HG03520 (cell line): ENCODE data around the gene LRRC18.

Source experiments
- ATAC-seq: cut with Tn5 transposase; IDR thresholded peaks from one replicate; pipeline ENCODE4 v1.9.1; 2021; ENCODE audit warnings: mild to moderate bottlenecking, moderate library complexity; ENCODE audit not compliant: unreplicated experiment

LRRC18 gene

GRCh38 chr10:48923748-48924147, 15.9 kb downstream of the LRRC18 start:
- ATAC-seq = no peak

DNA sequence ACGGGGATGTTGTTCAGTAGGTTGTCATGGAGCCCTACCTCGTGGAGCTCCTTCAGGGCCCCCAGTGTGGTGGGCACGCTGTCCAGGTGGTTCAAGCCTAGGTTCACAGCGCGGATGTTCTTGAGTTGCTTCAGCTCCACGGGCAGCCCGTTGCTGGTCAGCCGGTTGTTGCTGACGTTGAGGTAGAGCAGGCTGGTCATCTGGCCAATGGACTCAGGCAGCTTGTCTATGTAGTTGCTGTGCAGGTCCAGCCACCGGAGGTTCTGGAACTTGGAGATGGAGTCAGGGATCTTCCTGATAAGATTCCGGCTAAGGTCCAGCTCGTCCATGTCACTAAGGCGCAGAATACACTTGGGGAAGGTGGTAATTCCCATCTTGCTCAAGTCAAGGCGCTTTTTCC, 26.0 kb downstream of the LRRC18 start:
- no peak for ATAC-seq

- ATAC-seq = no peak
These were observed 29.1 kb downstream of the LRRC18 start for GRCh38 chr10:48910548-48910947.

- ATAC-seq = no peak
These were observed 31.9 kb downstream of the LRRC18 start for GRCh38 chr10:48907730-48908129.

DNA sequence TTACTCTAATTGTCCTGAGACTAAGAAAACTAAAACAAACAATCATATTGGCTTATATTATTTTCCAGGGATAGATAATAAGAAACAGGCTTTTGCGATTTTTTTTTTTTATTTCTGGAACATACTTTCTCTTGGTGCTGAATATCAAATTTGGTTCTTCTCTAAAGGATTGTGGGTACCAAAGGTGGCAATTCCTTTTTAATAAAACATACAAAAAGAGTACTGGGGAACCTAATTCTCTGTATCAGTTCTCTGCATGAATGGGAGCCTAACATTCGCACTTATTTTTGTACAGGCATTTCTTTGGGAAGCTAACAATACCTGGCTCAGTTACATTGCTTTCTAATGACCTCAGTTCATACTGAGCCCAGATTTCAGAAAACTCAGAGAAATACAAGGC, 32.8 kb downstream of the LRRC18 start:
- no peak for ATAC-seq

- ATAC-seq = no peak
These were observed 34.3 kb downstream of the LRRC18 start for GRCh38 chr10:48905311-48905710.

DNA sequence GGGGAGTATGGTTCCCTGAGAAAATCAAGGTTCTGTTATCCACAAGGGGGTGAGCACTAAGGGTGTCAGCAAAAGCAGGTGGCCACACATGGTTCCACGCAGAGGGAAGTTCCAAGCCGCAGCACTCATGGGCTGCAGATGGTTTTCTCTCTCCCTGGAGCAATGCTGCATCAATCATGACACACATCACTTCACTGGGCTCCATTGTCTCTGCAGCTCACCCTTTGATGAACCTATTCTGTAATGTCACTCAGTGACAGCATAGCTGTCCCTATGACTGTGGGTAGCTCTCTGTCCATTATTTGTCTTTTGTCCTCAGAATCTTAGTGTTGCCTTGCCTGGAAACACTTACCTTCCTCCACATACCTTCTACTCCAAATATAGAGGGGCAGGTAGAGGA, 34.8 kb downstream of the LRRC18 start:
- ATAC-seq = no peak

DNA sequence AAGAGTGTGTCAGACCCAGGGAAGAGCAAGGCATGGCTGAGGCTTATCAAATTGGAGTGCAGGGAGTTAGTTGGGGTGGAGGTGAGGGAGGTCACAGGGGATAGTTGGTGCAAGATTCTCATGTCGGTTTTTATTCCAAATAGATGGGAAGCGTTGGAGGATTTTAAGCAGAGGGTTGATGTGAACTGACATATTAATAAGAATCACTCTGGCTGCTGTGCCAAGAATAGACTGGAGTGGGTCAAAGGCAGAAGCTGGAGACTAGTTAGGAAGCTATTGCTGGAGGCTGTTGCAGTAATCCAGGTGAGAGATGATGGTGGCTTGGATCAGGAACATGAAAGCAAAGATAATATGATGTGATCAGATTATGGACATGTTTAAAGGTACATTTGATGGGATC, 36.5 kb downstream of the LRRC18 start:
- no peak for ATAC-seq

DNA sequence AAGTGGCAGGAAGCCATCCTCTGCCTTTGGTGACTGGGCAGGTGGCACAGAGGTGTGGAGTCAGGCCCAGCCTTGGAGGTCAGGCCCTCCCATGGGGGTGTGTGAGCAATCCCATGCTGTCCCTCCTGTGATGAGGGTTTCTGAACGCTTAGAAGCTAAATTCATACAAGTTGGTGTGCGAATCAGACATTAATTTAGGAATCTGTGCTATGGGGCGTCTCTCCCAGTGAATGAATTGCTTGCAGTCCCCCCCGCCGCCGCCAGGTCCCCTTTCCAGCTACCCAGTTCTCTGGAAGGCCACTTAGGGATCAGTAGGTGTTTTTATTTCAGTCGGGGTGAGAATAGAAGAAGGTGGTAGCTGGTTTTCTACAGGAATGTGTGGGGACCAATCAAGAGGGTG, 37.5 kb downstream of the LRRC18 start:
- ATAC-seq = no peak

- ATAC-seq = no peak
These were observed 38.3 kb downstream of the LRRC18 start for GRCh38 chr10:48901319-48901718.

GRCh38 chr10:48900371-48900801, 39.3 kb downstream of the LRRC18 start:
- no peak for ATAC-seq

GRCh38 chr10:48899781-48900180, 39.9 kb downstream of the LRRC18 start:
- no peak for ATAC-seq

- ATAC-seq = no peak
These were observed 41.2 kb downstream of the LRRC18 start for GRCh38 chr10:48898426-48898825.

DNA sequence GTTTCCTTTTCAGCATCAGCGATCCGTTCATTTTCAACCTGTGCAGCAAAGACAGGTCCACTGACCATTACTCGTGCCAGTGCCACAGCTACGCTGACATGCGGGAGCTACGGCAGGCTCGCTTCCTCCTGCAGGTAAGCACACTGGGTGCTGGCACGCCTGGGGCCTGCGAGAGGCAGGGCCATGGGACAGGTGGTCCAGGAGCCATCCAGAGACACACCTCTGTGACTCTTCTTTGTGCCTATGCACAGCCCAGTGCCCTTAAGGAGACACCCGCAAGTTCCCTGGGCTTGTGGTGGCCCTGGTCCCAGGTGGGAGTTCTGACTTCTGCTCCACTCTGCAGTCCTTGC, 42.2 kb downstream of the LRRC18 start:
- no peak for ATAC-seq

DNA sequence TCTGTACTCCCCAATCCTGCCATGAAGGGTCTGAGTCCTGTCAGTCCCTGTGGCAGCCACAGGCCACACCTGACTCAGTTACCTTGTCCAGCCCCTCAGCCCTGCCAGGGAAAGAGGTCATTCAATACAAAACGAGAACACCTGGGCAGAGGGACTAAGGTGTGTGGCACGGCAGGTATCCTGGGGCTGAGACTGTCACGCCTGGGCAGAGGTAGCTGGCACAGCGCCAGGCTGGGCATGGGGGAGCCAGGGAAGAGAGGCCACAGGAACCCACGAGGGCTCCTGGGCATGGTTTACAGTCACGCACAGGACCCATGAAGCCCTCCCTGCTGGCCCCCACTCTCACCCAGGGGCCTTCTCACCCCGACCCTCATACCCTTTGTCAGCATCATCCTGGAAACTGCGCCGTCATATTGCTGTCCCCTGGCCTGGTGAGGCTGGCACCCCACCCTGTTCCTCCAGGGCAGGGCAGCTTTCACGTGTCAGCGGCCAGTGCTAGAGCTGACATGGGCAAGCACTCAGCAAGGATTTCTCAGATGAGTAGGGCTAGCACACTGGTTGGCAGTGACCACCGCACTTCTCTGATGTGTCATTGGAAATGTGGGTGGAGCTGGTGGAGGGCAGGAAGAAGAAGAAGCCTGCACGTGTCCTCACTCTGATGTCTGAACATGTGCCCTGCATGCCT, 42.7 kb downstream of the LRRC18 start:
- no peak for ATAC-seq

GRCh38 chr10:48895803-48896195, 43.8 kb downstream of the LRRC18 start:
- no peak for ATAC-seq

- ATAC-seq = no peak
These were observed 44.5 kb downstream of the LRRC18 start for GRCh38 chr10:48894911-48895802.

- no peak for ATAC-seq
These were observed 48.5 kb downstream of the LRRC18 start for GRCh38 chr10:48890888-48891850.

DNA sequence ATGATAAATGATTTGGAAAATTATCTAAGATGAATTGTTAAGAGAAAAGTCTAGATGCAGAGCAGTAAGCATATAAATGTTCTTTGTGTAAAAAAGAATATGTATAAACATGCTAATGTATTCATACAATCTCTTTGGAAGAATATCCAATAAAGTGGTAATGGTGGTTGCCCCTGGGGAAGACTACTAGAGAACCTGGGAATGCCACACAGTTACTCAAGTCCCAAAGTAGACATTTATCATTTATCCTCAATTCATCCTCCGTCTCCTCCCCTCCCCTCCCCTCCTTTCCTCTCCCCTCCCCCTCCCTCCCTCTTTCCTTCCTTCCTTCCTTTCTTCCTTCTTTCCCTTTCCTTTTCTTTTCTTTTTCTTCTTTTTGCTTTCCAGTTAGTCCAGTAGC, 51.7 kb downstream of the LRRC18 start:
- no peak for ATAC-seq

GRCh38 chr10:48885376-48885775, 54.3 kb downstream of the LRRC18 start:
- no peak for ATAC-seq
